GM19023 (cell line): ENCODE data around the gene KLHDC7A.

Experiments used
- ATAC-seq: cut with Tn5 transposase; IDR thresholded peaks from one replicate; pipeline ENCODE4 v1.9.1; 2021; ENCODE audit warnings: mild to moderate bottlenecking, moderate library complexity; ENCODE audit not compliant: unreplicated experiment

The KLHDC7A gene

GRCh38 chr1:18470671-18471355, 9.9 kb upstream of the KLHDC7A start:
- ATAC-seq = no peak

GRCh38 chr1:18473195-18473815, 7.4 kb upstream of the KLHDC7A start:
- no peak for ATAC-seq

GRCh38 chr1:18474559-18475175, 6.1 kb upstream of the KLHDC7A start:
- ATAC-seq = no peak

- ATAC-seq = no peak
Measured at GRCh38 chr1:18475234-18475905, 5.4 kb upstream of the KLHDC7A start.

GRCh38 chr1:18479454-18479853, 1.3 kb upstream of the KLHDC7A start:
- ATAC-seq = no peak

GRCh38 chr1:18481190-18481920, 625 bp downstream of the KLHDC7A start:
- ATAC-seq = no peak

- ATAC-seq = no peak
Measured at GRCh38 chr1:18481921-18482701, 1.4 kb downstream of the KLHDC7A start.

- no peak for ATAC-seq
Measured at GRCh38 chr1:18482721-18483425, 2.1 kb downstream of the KLHDC7A start.

GRCh38 chr1:18484276-18484675, 3.5 kb downstream of the KLHDC7A start:
- no peak for ATAC-seq

- ATAC-seq = no peak
Measured at GRCh38 chr1:18484721-18485120, 4.0 kb downstream of the KLHDC7A start.

GRCh38 chr1:18485227-18485626, 4.5 kb downstream of the KLHDC7A start:
- no peak for ATAC-seq

GRCh38 chr1:18486195-18486594, 5.5 kb downstream of the KLHDC7A start:
- no peak for ATAC-seq

GRCh38 chr1:18489417-18490143, 8.8 kb downstream of the KLHDC7A start:
- ATAC-seq = no peak

GRCh38 chr1:18491168-18491567, 10.4 kb downstream of the KLHDC7A start:
- ATAC-seq = no peak

GRCh38 chr1:18494304-18494703, 13.6 kb downstream of the KLHDC7A start:
- no peak for ATAC-seq

- ATAC-seq = no peak
Measured at GRCh38 chr1:18495635-18496034, 14.9 kb downstream of the KLHDC7A start.

- ATAC-seq = no peak
Measured at GRCh38 chr1:18496056-18496455, 15.3 kb downstream of the KLHDC7A start.

- ATAC-seq = no peak
Measured at GRCh38 chr1:18496497-18497235, 15.9 kb downstream of the KLHDC7A start.
